GM06990 (cell line): Measurements from ENCODE around the gene CIB4.

Experiments
- DNase-seq: peaks from one replicate; pipeline ENCODE4 v3.0.0-alpha.2; 2011; ENCODE audit not compliant: insufficient read length; ENCODE audit errors: extremely low read depth
- H3K27me3 ChIP-seq: replicated peaks from 2 replicates; pipeline ENCODE4 v1.6.0; 2011; ENCODE audit warnings: low read length; ENCODE audit not compliant: control insufficient read depth, insufficient read depth
- H3K36me3 ChIP-seq: 2 replicates; pipeline ENCODE4 v1.5.1; 2011; ENCODE audit warnings: low read length; ENCODE audit not compliant: control insufficient read depth, insufficient read depth
- H3K4me3 ChIP-seq: replicated peaks from 2 replicates; pipeline ENCODE4 v1.5.1; 2011; ENCODE audit warnings: low read depth, mild to moderate bottlenecking, control low read depth, low read length
- CTCF ChIP-seq: IDR thresholded peaks from 2 replicates; pipeline ENCODE4 v1.5.1; 2011; ENCODE audit warnings: low read length, control low read depth, mild to moderate bottlenecking, inconsistent platforms; ENCODE audit not compliant: insufficient read depth, poor library complexity, severe bottlenecking

Gene CIB4

GRCh38 chr2:26645762-26646161 lies 4.6 kb upstream of the CIB4 start:
- Histone ChIP-seq H3K4me3 (no peak overlapping the region), H3K27me3 (no peaks in the 10 kb centered on the region; the same call in 1 of the 2 replicates), H3K36me3 (no peaks in the 10 kb centered on the region)
- no peak for DNase-seq
- no peak for TF ChIP-seq CTCF

GRCh38 chr2:26644188-26644835 lies 3.1 kb upstream of the CIB4 start:
- no peaks in the 10 kb centered on the region for H3K36me3 ChIP-seq
- H3K4me3 ChIP-seq, result no peak overlapping the region
- DNase-seq, result no peak
- H3K27me3 ChIP-seq, result no peaks in the 10 kb centered on the region; the same call in 1 of the 2 replicates
- TF ChIP-seq CTCF, result no peak

GRCh38 chr2:26642429-26642828 lies 1.3 kb upstream of the CIB4 start:
- no peaks in the 10 kb centered on the region; the same call in 1 of the 2 replicates for H3K27me3 ChIP-seq
- H3K4me3 ChIP-seq, result no peak overlapping the region
- no peak for DNase-seq
- TF ChIP-seq CTCF, result no peak
- no peaks in the 10 kb centered on the region for H3K36me3 ChIP-seq

GRCh38 chr2:26640331-26640745 lies 828 bp downstream of the CIB4 start:
- no peak for TF ChIP-seq CTCF
- Histone ChIP-seq H3K27me3 (no peaks in the 10 kb centered on the region; the same call in 1 of the 2 replicates), H3K36me3 (no peaks in the 10 kb centered on the region), H3K4me3 (no peak overlapping the region)
- no peak for DNase-seq

- DNase-seq, result no peak
- Histone ChIP-seq H3K4me3 (no peak overlapping the region), H3K27me3 (no peaks in the 10 kb centered on the region; the same call in 1 of the 2 replicates), H3K36me3 (no peaks in the 10 kb centered on the region)
- no peak for TF ChIP-seq CTCF
Measured at GRCh38 chr2:26639685-26640243, 1.4 kb downstream of the CIB4 start.
